Measurements from ENCODE around the gene MRGPRF.

The MRGPRF gene

GRCh38 chr11:69013009-69013951 lies at the start of gene MRGPRF:
Gene MRGPRF, minus strand, starts transcription at chr11:69013246. Its CDS starts 3,345 bp downstream, at chr11:69009901.
- DNase-seq (ENCODE audit: low read depth): no peak

- no peak for DNase-seq (ENCODE audit: low read depth)
Observed at GRCh38 chr11:69062169-69062855, 49.3 kb upstream of the MRGPRF start.

GRCh38 chr11:69061713-69062053 lies 48.6 kb upstream of the MRGPRF start:
- DNase-seq (ENCODE audit: low read depth): no peak

- DNase-seq (ENCODE audit: low read depth): no peak
Observed at GRCh38 chr11:69060806-69061712, 48.0 kb upstream of the MRGPRF start.

GRCh38 chr11:69059985-69060384 lies 46.9 kb upstream of the MRGPRF start:
- DNase-seq (ENCODE audit: low read depth): no peak

- DNase-seq (ENCODE audit: low read depth): no peak
Observed at GRCh38 chr11:69059429-69059828, 46.4 kb upstream of the MRGPRF start.

- DNase-seq (ENCODE audit: low read depth): no peak
Observed at GRCh38 chr11:69058511-69059270, 45.6 kb upstream of the MRGPRF start.

GRCh38 chr11:69057801-69058200 lies 44.8 kb upstream of the MRGPRF start:
- no peak for DNase-seq (ENCODE audit: low read depth)

GRCh38 chr11:69057236-69057635 lies 44.2 kb upstream of the MRGPRF start:
- DNase-seq (ENCODE audit: low read depth): no peak

- DNase-seq (ENCODE audit: low read depth): no peak
Observed at GRCh38 chr11:69055598-69056516, 42.8 kb upstream of the MRGPRF start.

- no peak for DNase-seq (ENCODE audit: low read depth)
Observed at GRCh38 chr11:69055212-69055586, 42.2 kb upstream of the MRGPRF start.

GRCh38 chr11:69054397-69055211 lies 41.6 kb upstream of the MRGPRF start:
- DNase-seq (ENCODE audit: low read depth): no peak

- no peak for DNase-seq (ENCODE audit: low read depth)
Observed at GRCh38 chr11:69053546-69054396, 40.7 kb upstream of the MRGPRF start.

GRCh38 chr11:69053169-69053477 lies 40.1 kb upstream of the MRGPRF start:
- no peak for DNase-seq (ENCODE audit: low read depth)

GRCh38 chr11:69052343-69053168 lies 39.5 kb upstream of the MRGPRF start:
- DNase-seq (ENCODE audit: low read depth): no peak

- DNase-seq (ENCODE audit: low read depth): no peak
Observed at GRCh38 chr11:69051381-69052342, 38.6 kb upstream of the MRGPRF start.
